WTC11 (cell line): ENCODE results near the gene TREML1.

Experiments used
- ETV6 ChIP-seq: sonication (generic); formaldehyde crosslinking; IDR thresholded peaks from 2 replicates; pipeline ENCODE4 v1.8.1; 2022; ENCODE audit warnings: mild to moderate bottlenecking, missing genetic modification reagents
- SP1 ChIP-seq: sonication (generic); formaldehyde crosslinking; conservative IDR thresholded peaks from 2 replicates; pipeline ENCODE4 v1.8.1; 2022; ENCODE audit warnings: missing genetic modification reagents
- ZNF423 ChIP-seq: fragments of 250-450 bp; sonication (Bioruptor Pico); IDR thresholded peaks from 2 replicates; pipeline ENCODE4 v2.1.2; 2022; ENCODE audit warnings: mild to moderate bottlenecking, moderate library complexity

GRCh38 chr6:41162687-41163418 is 8.7 kb upstream of the TREML1 start, which contains the start of gene TREM2:
- TF ChIP-seq ETV6 (CRISPR knock-in tag): no peak
- no peak for TF ChIP-seq ZNF423 (CRISPR knock-in tag)
- no peak for TF ChIP-seq SP1 (CRISPR knock-in tag)
